Suppressor macrophage (primary cell): ENCODE results near the gene ABITRAM.
A peak's percentile ranks its signal among the peaks of the same experiment; 100 is the strongest.
"Not testable (repeated sequence)": the region's sequence is repeated elsewhere in the genome, so short reads cannot be mapped to it uniquely, and the experiment has no call there.

Source experiments
- DNase-seq, 4 experiments: peaks; one replicate each; pipeline ENCODE4 v3.0.0-alpha.2; 2020 to 2022
- total RNA-seq, 17 experiments: gene quantifications; one replicate each; lab custom pipeline; 2026; ENCODE audit warnings: mixed read lengths in 6 of 17, inconsistent platforms in 3 of 17; lab: John Stamatoyannopoulos, UW

Gene ABITRAM, protein sequence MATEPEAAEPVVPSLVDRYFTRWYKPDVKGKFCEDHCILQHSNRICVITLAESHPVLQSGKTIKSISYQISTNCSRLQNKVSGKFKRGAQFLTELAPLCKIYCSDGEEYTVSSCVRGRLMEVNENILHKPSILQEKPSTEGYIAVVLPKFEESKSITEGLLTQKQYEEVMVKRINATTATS
- total RNA-seq, result 6.2 to 19.7 (median 12.9) reads per million in 17 experiments

DNA sequence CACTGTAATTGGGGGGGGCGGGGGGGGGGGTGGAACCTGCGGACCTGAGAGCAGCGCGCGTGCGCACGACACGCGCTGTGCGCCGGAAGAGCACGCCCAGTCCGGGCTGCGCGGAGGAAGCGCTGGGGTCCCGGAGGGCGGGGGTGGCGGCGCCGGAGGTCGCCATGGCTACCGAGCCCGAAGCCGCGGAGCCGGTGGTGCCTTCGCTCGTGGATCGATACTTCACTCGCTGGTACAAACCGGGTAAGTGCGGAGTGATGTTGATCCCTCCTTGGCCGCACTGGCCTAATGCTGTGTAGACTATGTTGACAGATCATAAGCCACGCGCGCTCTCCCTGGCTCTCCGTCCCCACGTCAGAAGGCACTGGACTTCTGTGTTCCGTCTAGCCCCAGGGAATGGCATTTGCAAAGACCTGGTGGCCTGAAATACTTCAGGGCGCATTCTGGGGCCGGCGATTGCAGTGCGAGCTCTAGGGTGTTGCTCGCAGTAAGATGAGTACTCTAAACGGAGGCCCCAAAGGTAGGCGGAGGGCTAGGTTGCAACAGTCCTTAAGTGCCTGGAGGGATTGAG lies at the start of gene ABITRAM:
Gene ABITRAM (plus strand): TSS at position 78 of the 571 bp plus-strand sequence. CDS start 87 bp downstream, at position 165.
- DNase-seq, result peak; percentile 89 to 95 (median 92)

DNA sequence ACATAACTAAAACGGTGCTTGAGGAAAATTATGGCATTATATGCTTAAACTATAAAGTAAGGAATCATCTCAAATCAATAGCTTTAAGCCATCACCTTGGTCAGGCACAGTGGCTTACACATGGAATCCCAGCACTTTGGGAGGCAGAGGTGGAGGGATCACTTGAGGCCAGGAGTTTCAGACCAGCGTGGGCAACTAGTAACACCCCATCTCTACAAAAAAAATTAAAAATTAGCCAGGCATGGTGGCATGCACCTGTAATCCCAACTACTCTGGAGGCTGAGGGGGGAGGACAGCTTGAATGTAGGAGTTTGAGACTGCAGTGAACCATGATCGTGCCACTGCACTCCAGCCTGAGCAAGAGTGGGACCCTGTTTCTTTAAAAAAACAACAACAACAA lies 49.5 kb upstream of the ABITRAM start:
- no peak for DNase-seq

DNA sequence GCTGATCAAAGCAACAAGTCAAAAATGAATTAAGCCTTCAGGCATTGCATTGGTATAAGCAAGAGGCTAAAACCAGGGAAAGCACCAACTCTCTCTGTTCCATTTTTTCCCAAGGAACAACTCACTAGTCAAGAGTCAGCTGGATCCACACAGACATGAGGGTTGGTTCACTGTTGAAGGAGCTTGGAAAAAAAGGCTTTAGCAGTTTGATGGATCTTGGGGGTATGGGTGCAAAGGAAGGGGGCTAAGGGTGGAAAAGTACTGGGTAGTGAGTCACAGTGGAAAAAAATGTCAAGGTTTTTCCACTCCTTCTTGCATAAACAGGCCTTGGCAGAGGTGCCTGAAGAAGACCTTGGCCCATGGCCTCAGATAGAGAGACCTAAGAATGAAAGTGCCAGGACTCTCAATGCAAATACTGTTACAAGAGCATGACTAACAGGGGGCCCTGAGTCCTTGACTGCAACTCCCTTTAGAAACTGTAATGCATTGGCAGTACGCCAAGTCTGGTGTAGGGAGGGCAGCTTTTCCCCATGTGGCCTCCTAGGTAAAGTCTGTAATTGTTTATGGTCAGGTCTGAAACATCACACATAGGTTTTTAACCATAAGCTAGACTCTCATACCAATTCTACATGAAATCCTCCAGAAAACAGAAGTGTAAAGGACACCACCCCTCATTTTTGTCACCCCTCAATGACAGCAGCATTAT lies 48.4 kb upstream of the ABITRAM start:
- DNase-seq, result peak in 1 of 4 experiments; percentile 3

DNA sequence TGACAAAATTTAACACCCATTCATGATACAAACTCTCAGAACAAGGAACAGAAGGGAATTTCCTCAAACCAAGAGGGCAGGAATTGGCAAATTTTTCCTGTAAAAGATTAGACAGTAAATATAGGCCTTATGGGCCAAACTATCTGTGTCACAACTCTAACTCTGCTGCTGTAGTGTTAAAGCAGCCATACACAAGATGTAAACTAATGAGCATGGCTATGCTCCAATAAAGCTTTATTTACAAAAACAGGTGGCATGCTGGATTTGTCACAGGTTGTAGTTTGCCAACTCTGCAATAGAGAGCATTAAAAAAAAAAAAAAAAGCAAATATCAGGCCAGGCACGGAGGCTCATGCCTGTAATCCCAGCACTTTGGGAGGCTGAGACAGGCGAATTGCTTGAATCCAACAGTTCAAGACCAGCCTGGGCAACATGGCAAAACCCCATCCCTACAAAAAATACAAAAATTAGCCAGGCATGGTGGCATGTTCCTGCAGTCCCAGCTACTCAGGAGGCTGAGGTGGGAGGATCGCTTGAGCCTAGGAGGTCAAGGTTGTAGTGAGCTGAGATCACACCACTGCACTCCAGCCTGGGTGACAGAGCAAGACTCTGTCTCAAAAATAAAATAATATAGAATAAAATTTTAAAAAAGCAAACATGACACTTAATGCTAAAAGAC lies 47.5 kb upstream of the ABITRAM start:
- DNase-seq, result not testable (repeated sequence)

DNA sequence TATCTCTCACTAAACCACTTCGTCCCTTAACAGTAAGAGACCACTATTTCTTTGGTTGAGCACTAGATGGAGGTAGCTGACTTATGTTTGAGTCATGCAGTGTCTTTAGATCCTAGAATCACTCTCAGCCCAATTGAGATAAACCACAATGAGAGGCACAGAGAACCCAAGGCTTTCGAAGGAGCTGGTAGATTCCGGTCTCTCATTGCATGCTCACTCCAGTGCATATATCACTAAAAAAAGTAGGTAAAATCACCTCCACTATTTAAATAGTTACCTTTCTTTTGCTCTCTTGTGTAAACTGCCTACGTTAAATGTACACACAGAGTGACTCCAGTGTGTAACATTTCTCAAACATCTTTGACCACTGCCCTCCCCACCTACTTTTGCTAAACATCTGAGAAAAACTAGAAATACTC lies 44.5 kb upstream of the ABITRAM start:
- no peak for DNase-seq

DNA sequence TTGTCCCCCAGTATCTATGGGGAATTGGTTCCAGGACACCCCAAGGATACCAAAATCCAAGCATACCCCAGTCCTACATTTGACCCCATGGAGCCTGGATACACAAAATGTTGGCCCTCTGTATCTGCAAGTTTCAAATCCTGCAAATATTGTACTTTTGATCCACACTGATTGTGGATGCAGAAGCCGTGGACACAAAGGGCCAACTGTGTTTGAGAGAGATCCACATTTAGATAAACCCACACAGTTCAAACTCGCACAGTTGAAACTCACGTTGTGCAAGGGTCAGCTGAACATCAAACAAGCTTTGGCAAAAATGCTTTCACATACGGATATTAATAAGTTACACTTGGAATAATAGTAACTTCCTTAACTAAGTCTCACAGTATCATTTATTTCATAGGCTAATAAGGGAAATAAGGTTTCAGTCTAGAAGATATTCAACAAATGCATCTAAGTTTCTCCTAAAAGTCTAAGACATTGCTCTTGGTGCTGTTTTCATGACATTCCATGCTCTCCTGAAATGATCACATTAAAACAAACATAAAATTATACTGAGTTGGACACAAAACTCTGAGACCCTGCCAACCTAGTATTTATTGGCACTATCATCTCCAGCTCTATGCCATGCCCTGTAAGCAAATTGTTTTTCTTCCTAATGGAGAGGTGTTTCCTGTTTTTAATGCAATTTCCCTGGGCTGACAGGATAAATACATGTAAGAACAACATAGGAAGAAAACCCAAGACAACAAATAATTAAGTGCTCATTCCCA lies 39.8 kb upstream of the ABITRAM start:
- DNase-seq, result no peak

DNA sequence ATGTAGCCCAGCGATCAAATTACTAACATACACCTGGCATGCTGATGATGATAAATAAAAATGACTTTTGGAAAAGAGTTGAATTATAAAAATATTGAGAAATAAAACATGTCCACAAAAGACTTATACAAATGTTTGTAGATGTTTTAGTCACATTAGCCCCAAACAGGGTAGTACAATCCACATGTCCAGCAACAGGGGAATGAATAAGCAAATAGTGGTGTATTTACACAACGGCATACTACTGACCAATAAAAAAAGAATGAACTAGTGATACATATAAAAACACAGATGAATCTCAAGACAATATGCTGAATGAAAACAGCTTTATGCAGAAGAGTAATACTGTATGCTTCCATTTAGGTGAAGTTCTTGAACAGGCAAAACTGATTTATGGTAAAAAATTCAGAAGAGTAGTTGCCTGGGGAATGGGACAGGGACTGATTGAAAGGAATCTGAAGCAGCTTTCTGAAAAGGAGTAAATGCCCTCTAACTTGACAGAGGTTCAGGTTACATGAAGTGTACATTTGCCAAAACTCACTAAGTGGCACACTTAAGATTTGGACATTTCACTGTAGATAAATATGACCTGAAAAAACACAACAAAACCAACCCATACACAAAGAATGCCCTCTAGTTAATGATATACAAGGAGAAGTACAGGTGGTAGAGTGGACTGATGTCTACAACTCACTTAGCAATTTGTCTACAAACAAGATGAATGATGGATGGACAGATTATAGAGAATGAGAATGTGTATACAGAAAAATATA lies 36.7 kb upstream of the ABITRAM start:
- DNase-seq, result no peak

DNA sequence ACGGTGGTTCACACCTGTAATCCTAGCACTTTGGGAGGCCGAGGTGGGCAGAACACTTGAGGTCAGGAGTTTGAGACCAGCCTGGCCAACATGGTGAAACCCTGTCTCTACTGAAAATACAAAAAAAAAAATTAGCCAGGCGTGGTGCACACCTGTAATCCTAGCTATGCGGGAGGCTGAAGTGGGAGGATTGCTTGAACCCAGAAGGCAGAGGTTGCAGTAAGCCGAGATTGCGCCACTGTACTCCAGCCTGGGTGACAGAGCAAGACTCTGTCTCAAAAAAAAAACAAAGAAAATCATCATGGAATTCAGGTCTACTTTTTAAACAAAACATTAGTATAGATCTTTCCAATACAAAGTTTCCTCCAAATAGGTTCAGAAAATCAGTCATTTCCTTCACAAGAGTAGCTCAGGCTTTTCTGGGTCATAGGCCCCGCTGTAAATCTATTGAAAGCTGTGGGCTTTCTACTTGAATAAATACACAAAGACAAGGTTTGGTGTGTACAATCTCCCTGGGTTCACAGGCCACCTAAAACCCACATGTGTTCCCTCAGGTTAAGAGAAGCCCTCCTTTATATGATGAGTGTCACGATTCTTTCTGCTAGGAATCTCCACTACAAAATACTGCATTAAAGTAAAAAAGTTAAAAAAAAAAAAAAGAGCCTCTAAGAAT lies 35.0 kb upstream of the ABITRAM start:
- DNase-seq, result not testable (repeated sequence)

DNA sequence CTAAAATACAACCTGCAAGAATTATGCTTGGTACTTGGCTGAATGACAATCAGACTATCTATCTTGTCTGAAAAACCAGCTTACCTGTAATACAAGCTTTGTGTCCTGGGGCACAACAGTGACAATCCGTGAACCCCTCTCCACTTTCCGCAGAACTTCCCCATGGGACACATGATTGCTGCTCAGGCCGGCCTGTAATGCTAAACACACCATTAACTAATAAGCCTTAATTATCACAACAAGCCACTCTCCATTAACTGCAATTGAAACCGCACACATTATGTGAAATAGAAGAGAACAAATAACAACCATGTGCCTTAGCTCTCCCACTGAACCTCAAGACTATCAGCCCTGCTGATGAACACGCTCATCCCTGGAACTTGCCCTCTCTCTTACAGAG lies 34.0 kb upstream of the ABITRAM start:
- no peak for DNase-seq

DNA sequence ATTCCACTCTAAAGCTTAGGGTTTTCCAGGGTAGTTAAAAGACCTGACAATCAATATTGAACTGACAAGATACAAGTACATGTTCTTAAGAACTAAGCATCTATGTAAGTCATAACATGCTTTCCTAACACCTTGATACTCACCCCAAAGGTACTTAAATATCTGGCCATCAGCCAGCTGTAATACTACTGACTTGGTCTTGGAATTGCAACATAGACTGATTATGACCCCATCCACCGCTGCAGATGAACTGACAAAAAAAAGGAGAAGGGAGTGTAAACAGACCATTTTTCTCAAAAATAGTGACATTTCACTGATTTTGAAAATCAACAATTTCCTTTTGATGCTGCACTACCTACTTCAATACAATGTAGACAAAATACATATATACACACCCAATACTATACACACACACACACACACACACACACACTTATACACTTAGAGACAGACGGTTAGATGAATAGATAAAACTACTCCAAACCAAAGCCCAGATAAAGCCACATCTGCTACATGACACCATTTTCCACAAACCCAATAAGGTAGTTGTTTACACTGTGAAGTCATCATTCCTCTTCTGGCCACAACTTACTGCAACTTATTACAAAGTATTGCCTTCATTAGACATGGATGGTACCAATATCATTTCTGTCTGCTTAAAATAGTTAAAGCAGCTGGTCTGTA lies 30.6 kb upstream of the ABITRAM start:
- DNase-seq, result no peak

DNA sequence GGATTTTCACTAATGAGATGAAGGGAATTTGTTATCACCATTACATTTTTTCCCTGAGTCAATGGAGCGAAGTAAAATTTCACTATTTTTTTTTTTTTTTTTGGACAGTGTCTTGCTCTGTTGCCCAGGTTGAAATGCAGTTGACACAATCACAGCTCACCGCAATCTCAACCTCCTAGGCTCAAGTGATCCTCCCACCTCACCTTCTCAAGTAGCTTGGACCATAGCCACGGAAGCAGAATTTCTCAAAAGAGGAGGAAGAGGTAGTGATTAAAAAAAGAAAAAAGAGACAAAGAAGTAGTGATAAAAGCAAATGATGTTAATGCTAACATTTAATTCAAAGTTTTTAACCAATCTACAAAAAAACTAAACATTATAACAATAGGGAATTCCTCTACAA lies 30.0 kb upstream of the ABITRAM start:
- DNase-seq, result no peak

DNA sequence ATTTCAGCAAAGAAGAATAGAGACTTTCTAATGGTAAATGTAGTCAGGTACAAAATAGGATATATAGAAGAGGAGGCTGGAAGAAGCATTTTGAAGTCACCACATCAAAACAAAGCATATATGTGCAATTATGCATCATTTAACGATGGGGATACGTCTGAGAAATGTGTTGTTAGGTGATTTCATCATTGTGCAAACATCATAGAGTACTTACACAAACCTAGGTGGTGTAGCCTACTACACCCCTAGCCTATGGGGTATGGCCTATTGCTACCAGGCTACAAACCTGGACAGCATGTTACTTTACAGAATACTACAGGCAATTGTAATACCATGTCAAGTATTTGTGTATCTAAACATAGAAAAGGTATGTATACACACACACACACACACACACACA lies 28.7 kb upstream of the ABITRAM start:
- no peak for DNase-seq

DNA sequence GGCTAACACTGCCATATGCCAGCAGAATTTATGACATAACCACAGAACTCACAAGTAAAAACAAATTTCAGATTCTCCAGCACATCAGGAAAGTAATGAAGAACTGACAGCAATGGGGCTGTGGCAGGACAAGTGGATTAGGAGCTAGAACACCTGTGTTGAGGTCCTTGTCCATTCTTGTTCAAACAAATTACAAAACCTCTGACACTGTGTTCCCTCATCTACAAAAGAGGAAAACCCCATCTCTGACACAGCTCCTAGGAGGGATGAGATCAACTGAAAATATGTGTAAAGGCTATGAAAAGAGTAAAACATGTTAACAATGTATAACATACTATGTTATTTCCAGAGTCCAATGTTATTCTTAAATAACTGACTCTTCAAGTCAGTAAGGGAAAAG lies 23.8 kb upstream of the ABITRAM start:
- no peak for DNase-seq

DNA sequence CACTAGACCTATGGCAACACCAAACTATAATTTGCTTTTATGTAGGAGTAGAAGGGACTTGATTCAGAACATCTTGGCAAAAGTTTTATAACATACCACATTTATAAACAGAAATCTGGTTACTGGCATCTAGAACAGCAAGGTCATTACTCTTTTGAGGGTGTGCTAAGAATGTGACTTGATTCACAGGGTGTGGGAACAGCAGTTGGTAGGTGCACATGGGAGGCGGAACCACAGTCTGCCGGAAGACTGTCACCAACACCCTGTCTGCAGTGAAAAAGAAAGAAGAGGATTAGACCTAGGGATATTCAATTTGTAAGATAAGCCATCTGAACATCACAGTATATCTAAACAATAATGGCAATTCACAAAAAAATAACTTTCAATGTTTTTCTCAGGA lies 23.3 kb upstream of the ABITRAM start:
- no peak for DNase-seq

DNA sequence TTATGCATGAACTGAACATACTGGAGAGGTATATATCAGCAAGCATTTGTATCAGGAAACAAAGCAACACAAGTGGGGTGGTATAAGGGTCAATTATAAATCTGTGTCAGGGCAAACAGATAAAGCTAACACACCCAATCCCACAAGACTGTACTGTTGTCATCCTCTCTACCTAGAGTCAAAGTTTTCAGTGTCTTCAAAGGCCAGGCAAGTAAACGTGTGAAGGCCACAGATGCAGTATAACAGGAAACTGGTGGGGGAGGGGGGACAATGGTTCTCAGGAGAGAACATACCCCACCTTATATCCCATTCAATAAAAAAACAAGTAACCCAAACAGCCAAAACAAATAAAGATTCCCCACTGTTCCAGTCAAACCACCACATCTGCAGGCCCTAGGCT lies 22.4 kb upstream of the ABITRAM start:
- no peak for DNase-seq

DNA sequence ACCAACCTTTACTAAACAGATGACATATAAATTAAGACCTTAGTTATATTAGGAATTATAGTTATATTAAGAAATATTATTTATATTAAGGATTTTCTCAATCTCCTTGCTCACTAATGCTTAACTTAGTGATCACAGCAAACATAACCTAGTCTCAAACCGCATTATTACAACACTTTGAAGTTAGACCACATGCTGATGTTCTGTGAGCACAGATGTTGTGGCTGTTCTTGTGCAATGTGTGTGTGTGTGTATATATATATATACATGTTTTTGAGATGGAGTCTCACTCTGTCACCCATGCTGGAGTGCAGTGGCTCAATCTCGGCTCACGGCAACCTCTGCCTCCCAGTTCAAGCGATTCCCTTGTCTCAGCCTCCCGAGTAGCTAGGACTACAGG lies 20.8 kb upstream of the ABITRAM start:
- DNase-seq, result peak in 2 of 4 experiments; percentile 6 to 12

DNA sequence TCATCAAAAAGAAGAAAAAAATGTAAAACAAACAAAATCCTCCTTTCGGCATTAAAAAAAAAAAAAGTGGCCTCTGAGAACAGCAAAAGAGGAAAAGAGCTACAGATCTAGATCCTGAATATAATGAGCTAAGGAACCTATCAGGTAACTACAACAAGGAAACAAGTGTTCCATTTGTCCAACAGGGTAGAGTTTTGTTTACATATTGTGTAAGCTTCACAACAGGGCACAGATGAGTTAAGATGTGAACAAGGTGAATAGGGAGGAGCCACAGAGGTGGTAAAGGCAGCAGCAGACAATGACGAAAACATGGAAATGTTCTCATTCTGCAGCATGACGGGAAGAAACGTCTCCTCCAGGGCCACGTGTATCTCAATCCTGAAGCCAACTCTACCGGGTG lies 14.7 kb upstream of the ABITRAM start:
- no peak for DNase-seq

DNA sequence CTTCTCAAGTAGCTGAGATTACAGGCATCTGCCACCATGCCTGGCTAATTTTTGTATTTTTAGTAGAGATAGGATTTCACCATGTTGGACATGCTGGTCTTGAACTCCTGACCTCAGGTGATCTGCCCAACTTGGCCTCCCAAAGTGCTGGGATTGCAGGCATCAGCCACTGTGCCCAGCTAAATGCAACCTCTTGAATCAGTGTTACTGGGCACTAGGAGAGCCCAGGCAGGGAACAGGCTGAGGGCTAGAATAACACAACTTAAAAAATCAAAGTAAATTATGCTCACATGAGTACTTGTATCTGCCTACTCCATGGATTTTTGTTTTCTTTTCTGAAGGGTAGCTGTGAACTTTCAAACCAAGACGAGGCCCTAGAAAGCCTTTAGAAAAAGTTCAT lies 13.8 kb upstream of the ABITRAM start:
- not testable (repeated sequence) for DNase-seq

DNA sequence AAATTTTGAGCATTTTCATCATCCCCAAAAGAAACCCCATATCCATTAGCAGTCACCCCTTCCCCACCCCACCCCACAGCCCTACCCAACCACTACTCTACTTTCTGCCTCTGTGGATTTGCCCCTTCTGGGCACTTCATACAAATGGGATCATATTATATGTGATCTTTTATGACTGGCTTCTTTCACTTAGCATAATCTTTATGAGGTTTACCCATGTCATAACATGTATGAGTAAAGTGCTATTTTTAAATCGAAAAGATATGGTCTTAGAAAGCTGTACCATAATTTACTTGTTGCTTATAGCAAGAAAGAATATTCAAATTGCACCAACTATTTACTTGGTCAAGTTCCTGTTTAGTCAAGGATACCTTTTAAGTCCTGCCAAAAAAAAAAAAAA lies 13.0 kb upstream of the ABITRAM start:
- no peak for DNase-seq

DNA sequence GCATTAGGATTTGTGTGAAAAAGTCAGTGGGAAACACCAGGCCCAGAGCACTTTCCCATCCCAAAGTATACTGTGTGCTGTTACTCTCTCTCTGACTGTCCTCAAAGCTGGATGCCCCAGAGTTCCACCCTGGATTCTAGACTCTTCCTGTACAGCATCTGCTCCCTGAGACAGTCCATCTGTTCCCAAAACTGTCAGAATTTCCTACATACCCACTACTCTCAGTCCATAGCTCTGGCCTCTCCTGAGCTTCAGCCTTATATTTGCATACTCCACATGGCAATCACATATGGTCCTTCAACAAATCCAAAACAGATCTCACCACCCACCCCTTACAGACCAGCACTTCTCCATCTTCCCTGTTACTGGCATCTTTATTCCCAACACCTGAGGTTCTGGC lies 9.7 kb upstream of the ABITRAM start:
- no peak for DNase-seq

DNA sequence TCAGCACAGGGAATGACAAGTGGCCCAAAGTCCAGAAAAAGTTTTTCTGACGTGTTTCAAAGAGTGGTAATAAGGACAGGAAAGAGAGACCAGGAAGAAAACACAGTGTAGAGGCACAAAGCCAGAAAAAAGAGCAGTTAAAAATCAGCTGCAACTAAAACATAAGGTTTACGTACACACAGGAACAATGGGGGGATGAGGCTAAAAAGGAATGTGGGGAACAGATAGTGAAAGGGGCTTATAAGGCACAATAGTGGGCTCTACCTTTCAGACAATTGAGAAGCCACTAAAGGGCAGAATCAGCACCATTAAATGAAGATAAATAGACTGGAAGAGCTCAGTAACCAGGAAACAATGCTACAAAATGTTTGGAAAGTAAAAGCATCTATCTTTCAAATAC lies 5.8 kb upstream of the ABITRAM start:
- no peak for DNase-seq
